T47D (cell line): ENCODE measurements around the gene FLOT2.
"Not testable (repeated sequence)": the region's sequence is repeated elsewhere in the genome, so short reads cannot be mapped to it uniquely, and the experiment has no call there.

Experiments used
- DNase-seq, 2 experiments: peaks; one replicate each; pipeline versions ENCODE4 v3.0.0 to v3.0.0-alpha.2; 2011 to 2012; ENCODE audit warnings: low read depth in 1 of 2, low spot score in 1 of 2
- JUND ChIP-seq: IDR thresholded peaks from 2 replicates; pipeline ENCODE4 v1.6.1; 2012; ENCODE audit warnings: low read depth
- in situ Hi-C: cut with HindIII; loops from 2 replicates; pipeline ENCODE4 v1.10.0; 2016; ENCODE audit warnings: low sequenced_read_pairs, low pct_unique_long_range_greater_than_20kb

Gene FLOT2

GRCh38 chr17:28854457-28855335, 42.8 kb downstream of the FLOT2 start, which contains the start of gene ERAL1:
Gene ERAL1 (plus strand): TSS chr17:28855016. CDS start chr17:28855035, 19 bp downstream.
- no peak for TF ChIP-seq JUND
- DNase-seq, result peak; percentile 93 to 94
- in situ Hi-C loops, result no loop called here

DNA sequence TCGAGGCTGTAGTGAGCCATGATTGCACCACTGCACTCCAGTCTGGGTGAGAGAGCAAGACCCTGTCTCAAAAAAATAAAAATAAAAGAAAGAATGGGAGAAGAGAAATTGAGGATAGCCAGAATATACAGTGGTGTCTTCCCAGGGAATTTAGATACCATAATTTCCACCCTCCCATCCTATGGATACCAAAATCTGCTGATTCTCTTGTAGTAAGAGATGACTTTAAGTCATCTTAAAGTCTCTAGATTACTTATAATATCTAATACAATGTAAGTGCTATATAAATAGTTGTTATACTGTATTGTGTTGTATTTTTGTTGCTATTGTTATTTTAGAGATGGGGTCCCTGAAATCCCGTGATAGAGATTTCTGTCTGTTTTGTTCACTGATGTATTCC, 44.2 kb downstream of the FLOT2 start:
- DNase-seq, result no peak
- in situ Hi-C loops, result no loop called here
- no peak for TF ChIP-seq JUND

DNA sequence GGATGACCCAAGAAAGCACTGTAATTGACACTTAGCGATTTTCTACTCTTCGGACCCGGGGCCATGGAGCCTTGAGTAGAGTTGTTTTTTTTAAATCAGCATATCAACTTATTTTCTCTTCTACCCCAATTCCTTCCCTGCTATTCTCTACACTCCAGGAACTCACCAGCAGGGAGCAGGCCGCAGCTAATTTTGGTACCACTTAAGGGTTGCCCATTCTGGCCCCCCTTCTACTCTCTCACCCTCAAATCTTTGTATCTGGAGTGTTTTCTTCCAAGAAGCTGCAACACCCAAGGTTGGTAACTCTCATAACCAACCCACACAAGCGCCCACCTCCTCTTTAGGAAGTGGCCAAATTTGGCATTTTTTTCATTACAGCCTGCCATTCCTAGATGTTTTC, 48.3 kb downstream of the FLOT2 start:
- TF ChIP-seq JUND, result no peak
- in situ Hi-C loops, result no loop called here
- DNase-seq, result peak in 1 of 2 experiments; percentile 30

DNA sequence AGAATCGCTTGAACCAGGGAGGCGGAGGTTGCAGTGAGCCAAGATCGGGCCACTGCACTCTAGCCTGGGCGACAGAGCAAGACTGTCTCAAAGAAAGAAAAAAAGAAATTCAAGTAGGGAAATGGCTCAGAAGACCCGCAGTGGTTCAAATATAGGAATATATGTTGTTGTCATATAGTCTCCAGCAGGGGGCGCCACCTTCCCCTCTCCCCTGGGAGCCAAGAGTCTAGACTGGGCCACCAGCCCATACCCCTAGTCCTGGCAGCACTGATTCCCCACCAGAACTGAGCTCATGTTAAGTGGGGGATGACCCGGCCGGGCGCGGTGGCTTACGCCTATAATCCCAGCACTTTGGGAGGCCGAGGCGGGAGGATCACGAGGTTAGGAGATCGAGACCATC, 48.9 kb downstream of the FLOT2 start:
- peak in 1 of 2 experiments; percentile 45 for DNase-seq
- in situ Hi-C loops, result not testable (repeated sequence)

- in situ Hi-C loops, DNase-seq: not testable (repeated sequence)
Observed at GRCh38 chr17:28846699-28847098, 50.8 kb downstream of the FLOT2 start.

DNA sequence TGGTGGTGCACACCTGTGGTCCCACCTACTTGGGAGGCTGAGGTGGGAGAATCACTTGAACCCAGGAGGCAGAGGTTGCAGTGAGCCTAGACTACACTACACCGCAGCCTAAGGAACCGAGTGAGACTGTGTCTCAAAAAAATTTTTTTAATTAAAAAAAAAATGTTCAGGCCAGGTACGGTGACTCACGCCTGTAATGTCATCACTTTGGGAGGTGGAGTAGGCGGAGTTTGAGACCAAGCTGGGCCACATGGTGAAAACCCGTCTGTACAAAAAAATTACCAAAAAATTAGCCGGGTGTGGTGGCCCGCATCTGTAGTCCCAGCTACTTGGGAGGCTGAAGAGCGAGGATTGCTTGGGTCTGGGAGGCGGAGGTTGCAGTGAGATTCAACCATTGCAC, 51.3 kb downstream of the FLOT2 start:
- TF ChIP-seq JUND, result no peak
- in situ Hi-C loops, result no loop called here
- no peak for DNase-seq

DNA sequence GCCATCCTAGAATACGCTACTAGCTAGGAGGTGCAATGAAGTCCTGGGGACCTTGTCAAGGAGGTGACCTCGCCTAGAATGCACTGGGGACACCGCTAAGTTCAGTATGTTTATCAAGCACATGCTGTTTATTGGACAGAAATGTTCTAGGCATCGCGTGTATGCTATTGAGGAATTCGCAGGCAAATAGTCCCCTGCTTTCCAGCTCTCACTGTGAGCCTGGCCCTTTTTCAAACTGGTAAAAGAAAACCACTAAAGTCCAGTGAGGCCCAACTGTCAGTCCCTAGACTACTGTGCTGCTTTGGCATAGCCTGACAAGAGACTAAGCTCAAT, 53.8 kb downstream of the FLOT2 start:
- in situ Hi-C loops, result no loop called here
- no peak for TF ChIP-seq JUND
- no peak for DNase-seq

GRCh38 chr17:28842282-28843012, 55.1 kb downstream of the FLOT2 start, which contains the start of gene FAM222B:
Gene FAM222B (minus strand): TSS chr17:28842790. CDS start chr17:28766667, 76,123 bp downstream.
- in situ Hi-C loops, result no loop called here
- DNase-seq, result peak; percentile 88 to 98
- TF ChIP-seq JUND, result no peak

DNA sequence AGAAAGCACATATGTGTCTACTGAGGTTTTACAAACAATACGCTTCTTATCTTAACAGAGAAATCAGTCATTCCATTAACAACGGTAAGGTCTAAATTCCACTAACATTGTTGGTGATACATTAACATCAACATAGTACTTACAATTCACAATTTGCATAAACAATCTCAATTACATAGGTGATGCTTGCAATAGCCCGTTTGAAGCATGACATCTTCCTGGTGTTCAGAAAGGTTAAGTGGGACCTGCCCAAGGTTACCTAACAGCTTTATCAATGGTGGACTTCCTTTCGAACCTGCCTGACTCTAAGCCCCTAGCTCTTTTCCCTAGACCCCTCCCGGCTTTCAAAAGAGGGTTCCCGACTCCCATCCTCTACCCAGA, 55.6 kb downstream of the FLOT2 start:
- no peak for TF ChIP-seq JUND
- in situ Hi-C loops, result no loop called here
- DNase-seq, result no peak

DNA sequence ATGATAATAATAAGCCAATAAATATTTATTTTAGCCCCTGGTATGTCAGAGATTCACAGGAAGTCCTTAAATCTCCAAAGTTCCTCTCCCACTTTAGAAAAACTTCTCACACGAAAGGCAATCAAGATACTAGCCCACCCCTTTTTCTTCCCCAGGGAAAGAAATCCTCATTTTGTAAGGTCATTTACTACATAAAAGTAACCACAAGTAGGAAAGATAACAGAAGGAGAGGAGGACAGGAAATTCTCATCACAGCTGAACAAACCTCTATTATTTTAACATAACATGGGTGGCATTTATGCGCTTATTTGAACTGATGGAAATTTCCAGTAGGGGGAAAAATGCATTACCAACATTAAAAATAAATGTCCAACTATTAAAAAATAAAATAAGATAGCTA, 58.3 kb downstream of the FLOT2 start:
- DNase-seq, result no peak
- in situ Hi-C loops, result no loop called here
- no peak for TF ChIP-seq JUND

DNA sequence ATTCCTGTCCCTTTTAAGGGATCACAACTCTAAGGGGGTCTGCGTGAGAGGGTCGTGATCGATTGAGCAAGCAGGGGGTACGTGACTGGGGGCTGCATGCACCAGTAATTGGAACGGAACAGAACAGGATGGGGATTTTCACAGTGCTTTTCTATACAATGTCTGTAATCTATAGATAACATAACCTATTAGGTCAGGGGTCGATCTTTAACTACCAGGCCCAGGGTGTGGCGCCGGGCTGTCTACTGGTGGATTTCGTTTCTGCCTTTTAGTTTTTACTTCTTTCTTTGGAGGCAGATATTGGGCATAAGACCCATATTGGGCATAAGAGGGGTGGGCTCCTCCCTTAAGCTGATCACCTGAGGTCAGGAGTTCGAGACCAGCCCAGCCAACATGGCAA, 61.0 kb downstream of the FLOT2 start:
- in situ Hi-C loops, DNase-seq: not testable (repeated sequence)

DNA sequence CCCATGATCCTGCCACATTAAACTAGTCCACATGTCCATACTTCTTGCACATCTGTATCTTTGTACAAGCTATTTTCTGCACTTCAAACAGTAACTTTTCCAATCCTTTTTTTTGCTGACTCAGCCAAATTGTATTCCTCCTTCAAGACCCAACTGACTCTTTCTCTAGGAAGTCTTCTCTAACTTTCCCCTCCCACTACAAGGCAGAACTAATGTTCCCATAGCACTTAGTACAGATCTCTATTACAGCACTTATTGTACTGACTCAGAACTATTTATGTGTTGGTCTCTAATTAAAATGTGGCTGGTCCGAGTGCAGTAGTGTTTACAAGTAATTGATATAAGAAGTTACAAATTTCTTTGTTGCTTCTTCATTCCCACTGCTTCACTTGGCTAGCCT, 63.1 kb downstream of the FLOT2 start:
- no peak for DNase-seq
- in situ Hi-C loops, result no loop called here

More for the DNA sequence above, 63.1 kb downstream of the FLOT2 start:
- TF ChIP-seq JUND, result no peak
